Activated CD8-positive, alpha-beta memory T cell treated with anti-CD3 and anti-CD28 coated beads for 4 hours (primary cell): ENCODE data around the gene CAMTA1.
"Not testable (repeated sequence)": the region's sequence is repeated elsewhere in the genome, so short reads cannot be mapped to it uniquely, and the experiment has no call there.

Experiments
- DNase-seq, 2 donors: peaks; one replicate each; pipeline ENCODE4 v3.0.0-alpha.2; 2020; ENCODE audit warnings: low read depth in 2 of 2

Gene CAMTA1

DNA sequence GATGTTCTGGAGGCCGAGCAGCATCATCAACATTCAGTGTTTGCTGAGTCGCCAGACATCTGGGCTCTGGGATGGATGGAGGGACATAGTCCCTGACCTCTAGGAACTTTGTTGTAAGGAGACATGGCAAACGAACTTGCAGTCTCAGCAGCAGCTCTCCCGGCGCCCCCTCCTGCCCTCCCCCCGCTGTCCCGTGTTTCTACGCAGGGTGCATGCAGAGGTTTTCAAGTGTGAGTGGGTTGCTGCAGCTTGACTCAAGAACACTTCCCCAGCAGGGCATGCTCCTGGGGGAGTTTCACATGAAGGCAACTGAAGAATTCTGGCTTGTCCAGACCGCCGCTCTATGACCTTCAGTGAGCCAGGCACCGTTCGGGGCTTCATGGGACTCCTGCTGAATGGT, 121.9 kb downstream of the CAMTA1 start:
- no peak for DNase-seq

GRCh38 chr1:6907676-6908434, 122.6 kb downstream of the CAMTA1 start:
- DNase-seq: no peak

DNA sequence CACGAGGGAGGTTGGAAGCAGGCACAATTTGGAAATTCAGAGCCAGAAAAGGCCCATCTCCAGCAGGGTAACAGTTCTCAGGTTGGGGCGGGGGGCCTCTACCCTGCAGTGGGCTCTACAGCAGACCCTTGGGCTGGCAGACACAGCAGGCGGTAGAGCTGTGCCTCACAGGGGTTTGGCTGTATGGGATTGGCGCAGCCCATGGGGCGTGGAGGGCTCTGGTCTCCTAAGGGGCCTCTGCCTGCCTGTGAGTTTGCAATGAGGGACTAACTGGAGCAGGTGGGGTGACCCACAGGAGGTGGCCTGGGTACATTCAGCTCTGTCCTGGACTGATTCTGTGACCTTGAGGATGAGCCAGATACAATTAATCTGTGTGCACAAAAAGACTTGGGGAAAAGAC, 124.1 kb downstream of the CAMTA1 start:
- no peak for DNase-seq

DNA sequence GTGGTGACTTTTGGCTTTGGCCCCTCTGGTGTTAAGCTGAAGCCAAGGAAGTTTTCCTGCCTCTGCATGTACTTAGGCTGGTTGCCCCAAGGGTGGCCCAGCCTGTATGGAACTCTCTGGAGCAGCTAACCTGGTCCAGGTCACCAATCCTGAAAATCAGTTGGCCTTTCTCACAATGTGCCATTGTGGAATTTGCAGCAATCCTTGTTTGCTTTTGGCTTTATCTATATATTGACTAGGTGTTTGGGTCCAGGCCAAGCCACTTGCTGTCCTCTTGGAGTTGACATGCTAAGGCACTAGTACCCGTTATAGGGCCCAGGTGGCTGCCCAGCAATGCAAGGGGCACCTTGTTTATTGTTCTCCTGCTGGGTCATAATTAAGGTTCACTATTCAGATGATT, 124.6 kb downstream of the CAMTA1 start:
- DNase-seq: no peak

DNA sequence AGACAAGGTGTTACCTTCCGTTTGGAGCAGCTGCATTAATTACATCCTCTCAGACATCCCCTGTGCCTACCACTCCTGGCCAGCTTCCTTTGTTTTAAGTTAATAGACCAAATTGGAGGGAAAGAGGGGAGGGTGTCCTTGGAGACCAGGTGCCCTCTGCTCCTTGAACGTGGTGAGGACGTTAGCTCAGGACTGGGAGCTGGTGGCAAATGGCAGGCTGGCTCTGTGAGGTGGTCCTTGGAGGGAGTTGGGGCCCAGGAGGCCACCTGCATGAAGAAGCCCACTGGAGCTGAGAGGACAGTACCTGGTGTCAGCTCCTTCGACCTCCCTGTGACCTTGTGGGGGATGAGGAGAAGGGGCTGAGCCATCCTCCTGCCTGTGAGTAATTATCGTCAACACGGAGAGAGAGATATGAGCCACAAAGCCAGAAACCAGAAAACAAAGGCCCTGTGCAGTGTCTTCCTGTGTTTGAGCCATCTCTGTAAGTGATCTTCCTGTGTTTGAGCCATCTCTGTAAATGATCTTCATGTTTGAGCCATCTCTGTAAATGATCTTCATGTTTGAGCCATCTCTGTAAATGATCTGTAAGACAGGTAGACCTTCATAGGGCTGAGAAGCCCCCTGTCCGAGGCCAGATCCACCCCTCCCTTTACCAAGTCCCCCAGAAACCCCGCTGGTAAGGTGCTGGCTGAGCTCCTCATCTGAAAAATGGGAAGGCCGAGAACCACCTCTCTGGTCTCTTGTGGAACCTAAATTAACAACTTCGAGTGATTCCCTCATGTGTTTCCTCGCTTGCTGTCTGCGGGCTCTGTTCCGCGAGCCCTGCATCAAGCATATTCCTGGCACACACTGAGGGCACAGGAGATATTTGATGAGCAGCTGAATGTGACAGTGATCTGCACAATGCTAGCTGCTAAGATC, 126.0 kb downstream of the CAMTA1 start:
- DNase-seq: no peak

GRCh38 chr1:6911974-6912373, 126.7 kb downstream of the CAMTA1 start:
- no peak for DNase-seq

DNA sequence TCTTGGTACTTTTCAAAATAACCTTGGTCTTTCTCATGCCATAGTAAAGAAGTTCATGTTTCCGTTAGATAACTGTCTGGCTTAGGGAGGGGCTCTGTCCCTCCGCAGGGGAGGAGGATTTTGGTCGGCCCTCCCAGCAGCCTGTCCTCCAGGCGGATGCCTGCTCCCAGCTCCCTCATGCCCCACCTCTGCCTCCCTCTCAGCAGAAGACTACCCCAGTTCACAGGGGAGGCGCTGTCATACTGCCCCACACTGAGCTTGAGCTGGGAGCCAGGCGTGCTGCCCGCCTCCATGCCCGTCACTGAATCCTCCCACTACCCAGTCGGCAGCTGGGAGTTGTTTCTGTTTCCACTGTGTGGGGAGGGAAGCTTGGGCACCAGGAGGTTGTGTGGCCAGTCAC, 127.3 kb downstream of the CAMTA1 start:
- DNase-seq: no peak

DNA sequence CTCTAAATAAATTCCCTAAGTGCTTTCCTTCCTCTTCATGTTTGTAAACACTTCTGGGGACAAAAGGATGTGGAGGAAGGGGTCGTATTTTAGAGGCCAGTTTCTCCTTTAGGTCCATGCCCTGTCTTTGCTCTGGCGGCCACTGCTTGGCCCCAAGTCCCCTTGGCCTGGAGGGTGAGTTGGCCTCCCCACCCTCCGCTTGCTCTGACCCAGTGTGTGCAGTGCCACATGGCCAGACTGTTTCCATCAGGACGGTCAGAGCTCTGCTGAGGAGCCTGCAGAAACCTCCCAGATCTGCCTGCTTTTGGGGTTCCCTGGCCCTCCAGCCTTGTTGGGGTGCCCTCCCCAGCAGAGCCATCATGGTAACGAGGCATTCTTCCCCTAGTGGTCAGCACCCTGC, 127.8 kb downstream of the CAMTA1 start:
- DNase-seq: no peak

DNA sequence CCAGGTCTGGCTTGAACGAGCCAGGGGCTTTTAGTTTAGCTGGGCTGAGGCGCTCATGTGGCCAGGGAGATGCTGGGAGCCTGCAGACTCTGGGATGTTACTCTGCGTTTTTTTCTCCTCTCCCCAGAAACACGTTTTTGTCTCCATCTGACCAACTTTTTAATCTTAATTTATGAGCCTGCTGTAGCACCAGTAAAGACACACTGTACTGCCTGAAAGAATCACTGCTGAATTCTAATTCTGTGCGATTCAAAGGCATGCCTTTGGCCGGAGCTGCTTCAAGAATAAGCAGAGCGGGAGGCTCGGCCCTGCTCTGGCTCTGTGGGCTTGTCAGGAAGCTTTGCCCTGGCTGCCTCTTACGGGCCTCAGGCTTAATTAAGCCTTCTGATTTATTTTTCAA, 129.5 kb downstream of the CAMTA1 start:
- no peak for DNase-seq

DNA sequence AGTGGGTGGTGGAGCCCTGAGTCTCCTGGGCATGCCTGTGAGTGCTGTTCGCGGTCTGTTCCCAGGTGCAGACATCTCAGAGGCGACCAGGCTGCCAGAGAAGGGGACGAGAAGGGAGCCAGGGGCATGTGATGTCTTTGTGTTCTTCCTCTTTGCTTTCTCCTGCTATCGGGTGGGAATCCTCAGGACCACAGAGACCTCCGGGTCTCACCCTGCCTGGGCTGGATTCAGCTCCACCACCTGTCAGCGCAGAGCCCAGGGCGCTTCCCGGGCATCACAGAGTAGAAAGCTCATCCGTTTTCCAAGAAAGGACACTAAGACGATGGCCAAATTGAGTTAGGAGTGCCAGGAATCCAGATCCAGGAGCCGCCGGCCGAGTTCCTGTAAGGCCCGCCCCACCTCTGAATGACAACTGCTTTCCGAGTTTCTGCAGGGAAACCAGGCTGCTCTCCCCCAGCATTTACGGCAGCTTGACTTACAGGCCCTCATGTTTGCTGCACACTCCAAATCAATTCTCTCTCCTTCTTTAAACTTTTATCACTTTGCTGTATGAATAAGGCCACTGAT, 130.8 kb downstream of the CAMTA1 start:
- DNase-seq: no peak

DNA sequence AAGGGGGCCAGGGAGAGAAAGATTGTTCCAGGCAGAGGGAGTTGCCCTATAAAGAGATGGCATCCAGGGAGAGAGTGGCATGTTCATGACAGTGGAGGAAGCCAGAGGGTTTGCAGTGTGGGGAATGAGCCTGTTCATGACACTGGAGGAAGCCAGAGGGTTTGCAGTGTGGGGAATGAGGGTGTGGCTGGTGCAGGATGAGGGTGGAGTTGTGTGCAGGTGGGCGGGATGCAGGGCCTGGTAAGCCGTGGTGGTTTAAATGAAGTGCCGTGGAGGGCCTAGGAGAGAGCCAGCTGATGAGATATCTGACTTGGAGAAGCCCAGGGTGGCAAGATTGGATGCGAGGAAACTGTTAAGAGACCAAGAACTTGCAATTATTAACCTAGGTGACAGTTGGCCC, 131.8 kb downstream of the CAMTA1 start:
- DNase-seq: no peak

GRCh38 chr1:6918186-6918924, 133.1 kb downstream of the CAMTA1 start:
- no peak for DNase-seq

- no peak for DNase-seq
Observed at GRCh38 chr1:6918925-6919511, 133.8 kb downstream of the CAMTA1 start.

GRCh38 chr1:6921506-6921905, 136.3 kb downstream of the CAMTA1 start:
- DNase-seq: not testable (repeated sequence)

- no peak for DNase-seq
Observed at GRCh38 chr1:6922096-6922931, 137.1 kb downstream of the CAMTA1 start.

- DNase-seq: no peak
Observed at GRCh38 chr1:6923012-6923411, 137.8 kb downstream of the CAMTA1 start.

- DNase-seq: no peak
Observed at GRCh38 chr1:6923416-6923815, 138.2 kb downstream of the CAMTA1 start.

GRCh38 chr1:6923955-6924881, 139.0 kb downstream of the CAMTA1 start:
- no peak for DNase-seq

DNA sequence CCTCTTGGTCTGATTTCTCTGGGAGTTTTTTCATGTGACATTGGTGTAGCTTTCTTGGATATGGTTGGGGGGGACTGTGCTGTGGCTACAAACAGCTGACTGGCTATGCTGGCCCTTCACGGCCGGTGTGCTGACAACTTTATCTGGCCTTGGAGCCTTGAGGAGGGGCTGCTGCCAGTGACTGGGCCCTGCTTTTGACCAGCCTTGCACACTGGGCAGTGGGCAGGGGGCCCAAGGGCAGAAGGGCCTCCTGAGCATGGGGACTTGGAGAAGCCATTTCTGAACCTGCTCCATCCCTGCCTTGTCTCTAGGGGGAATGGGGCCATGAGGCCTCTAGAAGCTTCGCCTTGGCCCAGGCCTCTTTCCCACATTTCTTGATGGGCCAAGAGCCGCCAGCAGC, 139.6 kb downstream of the CAMTA1 start:
- no peak for DNase-seq

DNA sequence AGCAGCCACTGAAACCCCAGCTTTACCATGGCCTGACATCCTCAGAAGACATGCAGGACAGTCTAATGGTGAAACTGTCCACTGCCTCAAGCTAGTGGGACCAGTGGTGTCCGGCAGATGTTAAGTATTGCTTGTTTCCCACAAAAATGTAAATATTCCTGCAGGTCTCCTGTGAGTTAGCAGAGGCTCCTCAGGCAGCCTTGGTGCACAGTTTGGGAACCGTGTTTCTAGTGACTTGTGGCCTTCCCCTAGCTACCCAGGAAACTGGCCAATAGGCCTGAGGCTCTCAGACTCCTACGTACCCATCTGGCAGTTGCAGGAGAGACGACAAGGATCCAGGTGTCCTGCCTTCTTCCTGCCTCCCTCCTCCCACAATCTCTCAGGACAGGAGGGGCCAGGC, 142.4 kb downstream of the CAMTA1 start:
- DNase-seq: no peak
